ENCODE measurements around the gene USF3.
"Not testable (repeated sequence)": the region's sequence is repeated elsewhere in the genome, so short reads cannot be mapped to it uniquely, and the experiment has no call there.

The USF3 gene

GRCh38 chr3:113648524-113648923 lies 47.9 kb downstream of the USF3 start:
- no peak for DNase-seq

DNA sequence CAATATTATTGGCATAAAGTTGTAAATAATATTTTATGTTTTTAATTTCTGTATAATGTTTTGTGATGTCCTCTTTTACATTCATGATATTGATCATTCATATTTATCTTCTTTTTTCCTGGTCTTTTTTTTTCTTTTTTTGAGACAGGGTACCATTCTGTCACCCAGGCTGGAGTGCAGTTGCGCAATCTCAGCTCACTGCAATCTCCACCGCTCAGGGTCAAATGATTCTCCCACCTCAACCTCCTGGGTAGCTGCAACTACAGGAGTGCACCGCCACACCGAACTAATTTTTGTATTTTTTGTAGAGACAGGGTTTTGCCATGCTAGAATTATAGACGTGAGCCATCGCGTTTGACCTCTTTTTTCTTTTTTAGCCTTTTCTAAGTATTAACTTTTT lies 52.9 kb downstream of the USF3 start:
- DNase-seq = no peak

DNA sequence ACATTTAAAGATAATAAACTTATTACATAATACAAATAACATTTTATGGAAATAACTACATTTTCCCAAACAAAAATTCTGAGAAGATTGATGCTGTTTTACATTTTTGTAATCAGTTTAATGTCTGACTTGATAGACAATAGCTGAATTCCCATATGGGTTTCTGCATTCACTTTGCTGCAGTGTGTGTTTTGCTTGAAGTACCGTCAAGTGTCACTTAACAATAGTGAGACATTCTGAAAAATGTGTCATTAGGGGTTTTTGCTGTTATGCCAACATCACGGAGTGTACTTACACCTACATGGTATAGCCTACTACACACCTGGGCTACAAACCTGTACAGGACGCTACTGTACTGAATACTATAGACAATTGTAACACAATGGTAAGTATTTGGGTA lies 57.5 kb downstream of the USF3 start:
- no peak for DNase-seq

GRCh38 chr3:113637756-113638155 lies 58.7 kb downstream of the USF3 start:
- DNase-seq = no peak

DNA sequence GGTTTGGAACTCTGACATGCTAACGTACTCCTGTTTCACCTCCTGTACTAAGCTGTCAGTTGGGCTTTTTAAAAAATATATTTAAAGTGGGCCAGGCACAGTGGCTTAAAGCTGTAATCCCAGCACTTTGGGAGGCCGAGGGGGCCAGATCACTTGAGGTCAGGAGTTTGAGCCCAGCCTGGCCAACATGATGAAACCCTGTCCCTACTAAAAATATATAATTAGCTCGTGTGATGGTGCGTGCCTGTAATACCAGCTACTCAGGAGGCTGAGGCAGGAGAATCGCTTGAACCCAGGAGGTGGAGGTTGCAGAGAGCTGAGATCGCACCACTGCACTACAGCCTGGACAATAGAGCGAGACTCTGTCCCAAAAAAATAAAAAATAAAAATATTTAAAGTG lies 60.4 kb downstream of the USF3 start:
- DNase-seq = not testable (repeated sequence)

- DNase-seq = no peak
Observed at GRCh38 chr3:113634782-113635474, 61.5 kb downstream of the USF3 start.

GRCh38 chr3:113631573-113631972 lies 64.9 kb downstream of the USF3 start:
- DNase-seq = no peak

GRCh38 chr3:113630956-113631542 lies 65.4 kb downstream of the USF3 start:
- no peak for DNase-seq

DNA sequence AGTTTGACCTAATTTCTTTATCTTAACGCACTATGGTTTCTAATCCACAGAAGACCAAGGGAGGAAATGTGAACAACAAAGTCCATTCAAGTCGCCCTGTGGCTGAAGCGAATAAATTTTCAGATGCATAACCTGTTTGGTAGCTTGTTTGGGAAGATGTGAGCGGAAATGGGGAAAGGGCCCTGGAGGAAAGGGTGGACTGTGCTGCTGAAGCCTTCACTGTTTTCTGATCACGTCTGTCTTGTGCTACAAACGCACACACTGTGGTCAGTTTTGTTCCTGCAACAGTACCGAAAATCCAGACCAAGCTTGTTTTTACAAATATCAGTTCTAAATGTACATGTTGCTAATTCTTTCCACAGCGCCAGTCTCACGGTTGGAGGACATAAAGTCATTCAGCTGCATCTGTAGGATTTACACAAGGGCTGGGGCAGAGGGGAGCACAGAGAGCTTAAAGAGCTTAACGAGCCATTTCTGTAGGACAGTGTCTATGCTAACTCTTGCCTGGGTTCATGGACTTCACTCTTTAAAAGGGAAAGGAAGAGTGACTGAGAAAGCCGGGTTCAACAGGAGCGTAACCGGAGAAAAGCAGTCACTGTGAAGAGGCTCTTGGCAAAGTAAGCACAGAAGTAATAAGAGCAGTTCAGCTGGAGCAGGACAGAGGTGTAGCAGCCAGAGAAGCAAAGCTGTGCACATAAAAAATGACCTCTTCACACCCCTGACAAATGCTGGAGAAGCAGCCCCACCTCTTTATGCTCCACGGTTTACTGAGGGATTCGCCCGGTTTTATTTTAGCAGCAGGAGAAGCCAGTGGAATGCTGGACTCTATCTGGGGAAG lies 66.6 kb downstream of the USF3 start:
- DNase-seq = no peak

DNA sequence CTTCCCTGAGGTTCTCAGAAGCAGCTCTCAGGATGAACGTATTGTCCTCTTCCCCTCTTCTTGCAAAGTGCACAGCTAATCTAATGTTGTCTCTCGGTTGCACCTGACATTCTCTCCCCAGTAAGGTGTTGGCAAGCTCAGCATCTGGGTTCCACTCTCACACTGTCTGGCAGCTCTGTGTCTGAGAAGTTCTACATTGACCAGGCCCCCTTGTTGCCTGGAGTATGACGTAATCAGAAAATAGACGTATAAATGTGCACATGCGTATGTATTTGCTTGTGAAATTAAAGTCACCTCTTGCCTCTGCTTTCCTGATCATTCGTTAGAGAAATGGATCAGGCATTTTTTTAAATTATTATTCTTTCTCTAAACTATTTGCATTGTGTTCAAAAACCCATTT lies 67.7 kb downstream of the USF3 start:
- DNase-seq = no peak

DNA sequence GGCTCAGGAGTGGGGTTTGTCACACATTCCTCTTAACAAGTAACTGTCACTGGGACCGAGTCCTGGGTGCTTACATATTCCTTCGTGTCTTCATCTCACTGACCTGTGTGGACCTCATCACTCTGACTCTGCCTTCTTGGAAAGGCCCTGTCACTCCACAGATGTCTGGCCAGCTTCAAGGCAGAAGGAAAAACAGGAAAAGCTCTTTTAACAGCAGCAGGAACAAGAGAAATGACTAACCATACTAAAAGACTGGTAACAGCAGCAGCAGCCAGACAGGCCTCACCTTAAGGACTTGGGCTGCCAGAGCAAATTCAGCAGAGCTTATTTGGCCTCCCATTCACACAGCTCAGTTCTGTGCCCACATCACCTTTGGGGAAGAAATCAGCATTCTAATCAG lies 68.1 kb downstream of the USF3 start:
- DNase-seq = no peak

DNA sequence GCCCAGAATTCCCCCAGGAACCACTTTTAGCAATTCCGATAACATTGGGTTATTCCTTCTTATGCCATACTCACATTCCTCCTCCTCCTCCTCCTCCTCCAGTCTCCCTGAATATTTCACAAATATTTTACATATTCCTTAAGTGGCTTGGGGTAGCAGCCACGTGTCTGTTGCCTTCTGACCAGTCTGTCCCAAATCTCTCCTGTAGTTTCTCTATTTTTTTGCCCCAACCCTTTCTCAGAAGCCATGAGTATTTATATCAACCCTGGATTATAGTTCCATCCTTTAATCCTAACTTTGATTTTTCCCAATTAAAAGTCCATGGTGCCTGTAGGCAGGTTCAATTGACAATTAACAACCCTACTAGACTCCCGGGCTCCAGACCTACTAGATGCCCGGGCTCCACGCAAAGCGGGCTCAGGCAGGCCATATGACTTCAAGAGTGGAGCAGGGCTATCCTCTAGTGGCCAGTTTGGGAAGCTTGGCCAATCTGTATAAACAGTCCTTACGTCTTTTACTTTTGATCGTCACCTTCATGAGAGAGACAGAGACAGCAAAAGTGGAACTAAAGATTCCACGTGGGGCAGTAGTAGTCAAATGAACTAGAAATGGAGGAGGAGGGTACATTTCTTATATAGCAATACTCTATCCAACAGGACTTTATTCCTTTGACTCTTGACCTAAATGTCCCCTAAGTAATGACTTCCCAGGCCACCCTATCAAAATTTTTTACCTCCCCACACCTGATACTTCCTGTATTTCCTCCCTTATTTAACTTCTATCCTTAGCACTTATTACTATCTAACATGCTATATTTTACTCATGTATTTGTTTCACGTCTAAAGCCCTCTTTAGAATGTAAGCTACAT lies 69.7 kb downstream of the USF3 start:
- DNase-seq = peak; percentile 15

DNA sequence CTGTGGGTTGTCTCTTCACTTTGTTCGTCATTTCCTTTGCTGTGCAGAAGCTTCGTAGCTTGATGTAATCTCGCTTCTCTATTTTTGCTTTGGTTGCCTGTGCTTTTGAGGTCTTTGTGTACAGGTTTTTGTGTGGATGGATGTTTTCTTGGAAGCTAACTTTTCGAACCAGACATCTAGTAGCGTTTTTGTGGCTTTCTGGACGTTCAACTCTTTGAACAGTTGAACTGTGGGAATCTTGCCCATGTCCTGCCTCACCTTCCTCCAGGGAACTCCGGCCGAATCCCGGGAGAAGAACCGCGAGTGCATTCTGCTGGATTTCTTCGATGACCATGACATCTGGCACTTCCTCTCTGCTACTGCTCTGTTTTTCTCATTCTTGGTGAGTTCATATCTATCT lies 70.6 kb downstream of the USF3 start:
- no peak for DNase-seq

DNA sequence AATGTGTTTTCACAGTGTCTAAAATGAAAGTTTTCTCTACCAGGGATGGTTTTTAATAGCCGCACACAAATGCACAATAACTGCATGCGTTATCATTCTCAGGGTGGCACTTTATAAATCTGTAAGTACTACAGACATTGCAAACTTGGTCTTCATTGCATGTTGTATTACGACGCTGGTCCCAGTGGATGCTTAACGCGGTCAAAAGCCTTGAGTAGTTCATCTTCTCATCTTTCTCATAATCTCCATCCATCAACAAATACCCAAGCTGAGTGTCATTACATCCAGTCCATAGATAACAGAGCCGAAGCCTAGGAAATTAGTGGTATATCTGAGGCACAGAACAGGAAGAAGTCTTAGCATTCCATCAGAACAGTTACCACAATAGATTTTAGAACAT lies 72.6 kb downstream of the USF3 start:
- no peak for DNase-seq

DNA sequence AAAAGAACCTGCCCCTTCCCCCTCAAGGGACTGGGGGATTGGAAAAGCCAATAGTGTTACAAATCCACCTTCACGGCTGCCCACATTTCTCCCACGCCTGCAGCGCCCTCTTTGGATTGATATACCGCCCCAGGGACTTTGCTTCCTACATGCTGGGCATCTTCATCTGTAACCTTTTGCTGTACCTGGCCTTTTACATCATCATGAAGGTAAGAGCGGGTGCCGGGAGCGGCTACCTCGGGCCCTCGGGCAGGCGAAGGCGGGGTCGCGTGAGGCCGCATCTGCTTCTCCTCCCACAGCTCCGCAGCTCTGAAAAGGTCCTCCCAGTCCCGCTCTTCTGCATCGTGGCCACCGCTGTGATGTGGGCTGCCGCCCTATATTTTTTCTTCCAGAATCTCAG lies 73.1 kb downstream of the USF3 start:
- DNase-seq = no peak

GRCh38 chr3:113620091-113620490 lies 76.4 kb downstream of the USF3 start:
- no peak for DNase-seq

DNA sequence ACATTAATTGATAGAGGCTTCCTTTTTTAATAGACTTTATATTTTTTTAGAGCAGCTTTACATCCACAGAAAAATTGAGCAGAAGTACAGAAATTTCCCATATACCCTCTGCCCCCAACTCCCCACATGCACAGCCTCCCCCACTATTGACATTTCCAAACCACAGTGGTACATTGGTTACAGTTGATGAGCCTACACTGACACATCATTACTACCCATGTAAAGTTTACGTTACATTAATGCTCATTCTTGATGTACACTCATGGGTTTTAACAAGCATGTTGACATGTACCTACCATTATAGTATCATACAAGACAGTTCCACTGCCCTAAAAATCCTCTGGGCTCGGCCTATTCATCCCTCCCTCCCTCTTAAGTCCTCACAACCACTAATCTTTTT lies 78.7 kb downstream of the USF3 start:
- no peak for DNase-seq

DNA sequence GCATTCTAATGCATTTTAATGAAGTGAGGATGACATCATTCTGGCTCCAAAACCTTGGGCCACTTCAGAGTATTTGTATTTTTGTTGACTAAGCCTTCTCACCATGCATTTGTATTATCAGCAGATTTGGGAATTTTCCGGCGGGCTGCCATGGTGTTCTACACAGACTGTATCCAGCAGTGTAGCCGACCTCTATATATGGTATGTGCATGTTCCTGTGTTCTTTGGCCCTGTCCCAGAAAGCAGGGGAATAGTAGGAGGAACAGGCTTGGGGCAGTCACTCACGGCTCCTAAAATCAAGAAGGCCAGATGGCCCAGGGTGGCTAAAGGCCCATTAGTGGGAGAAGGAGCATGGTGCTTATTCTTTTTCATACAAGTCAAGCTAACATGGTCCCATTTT lies 80.5 kb downstream of the USF3 start:
- DNase-seq = no peak

DNA sequence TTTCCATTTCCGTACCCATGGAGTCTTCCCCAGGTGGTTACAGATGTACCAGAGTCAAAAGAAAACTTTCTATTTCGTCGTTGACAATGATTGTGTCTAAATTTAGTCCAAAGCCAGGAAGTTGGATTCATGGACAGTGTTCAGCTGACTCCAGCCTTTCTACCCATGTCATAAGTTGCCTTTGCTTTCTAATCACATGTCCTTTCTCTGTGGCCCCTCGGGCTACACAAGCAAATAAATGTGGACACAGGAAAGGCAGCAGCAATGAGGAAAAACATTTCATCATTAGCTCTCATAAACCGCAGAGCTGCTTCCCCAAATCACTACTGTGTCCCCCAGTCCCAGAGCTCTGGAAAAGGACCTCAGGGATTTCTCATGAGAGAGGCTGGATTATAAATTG lies 82.0 kb downstream of the USF3 start:
- no peak for DNase-seq

- no peak for DNase-seq
Observed at GRCh38 chr3:113607219-113607596, 89.2 kb downstream of the USF3 start.

GRCh38 chr3:113606539-113607218 lies 89.8 kb downstream of the USF3 start:
- DNase-seq = no peak

DNA sequence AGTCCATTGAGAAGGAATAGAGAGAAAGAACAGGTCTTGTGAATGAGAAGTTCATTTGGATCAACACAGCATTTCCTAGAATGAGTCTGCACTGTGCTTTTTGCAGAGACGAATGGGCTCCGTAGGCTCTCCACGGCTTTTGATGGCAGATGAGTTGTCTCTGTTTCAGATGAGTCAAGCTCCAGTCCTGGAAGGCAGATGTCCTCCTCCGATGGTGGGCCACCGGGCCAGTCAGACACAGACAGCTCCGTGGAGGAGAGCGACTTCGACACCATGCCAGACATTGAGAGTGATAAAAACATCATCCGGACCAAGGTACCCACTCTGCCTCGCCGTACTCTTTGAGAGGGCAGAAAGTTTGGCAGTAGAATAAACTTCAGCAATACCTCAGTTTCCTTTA lies 93.6 kb downstream of the USF3 start:
- no peak for DNase-seq

DNA sequence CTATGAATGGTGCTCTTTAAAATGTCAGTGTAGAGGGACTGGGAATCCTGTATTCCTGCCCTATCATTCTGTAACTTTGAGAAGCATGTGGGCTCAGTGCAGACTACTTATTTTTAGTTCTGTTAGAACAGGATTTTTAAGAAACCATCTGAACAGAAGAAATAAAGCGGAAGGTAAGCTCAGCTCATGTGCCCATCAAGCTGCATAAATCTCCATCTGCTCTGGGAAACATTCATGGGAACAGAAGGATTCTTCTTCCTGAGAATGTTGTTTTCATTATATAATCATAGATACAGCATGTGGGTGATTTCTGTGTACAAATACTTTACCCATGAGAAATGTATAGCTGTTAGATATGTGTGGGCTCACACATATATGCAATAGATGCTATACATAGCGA lies 94.2 kb downstream of the USF3 start:
- DNase-seq = no peak
